Activated naive CD8-positive, alpha-beta T cell treated with anti-CD3 and anti-CD28 coated beads, Interleukin-2, amount 10 ng/mL, durations not matched to agents 7 days and 5 days (primary cell): ENCODE data around the gene USP48. TPM values are rescaled to one million over a fixed set of nuclear protein-coding genes. Genes with fewer than 3 reads are reported as not detected.

ENCODE experiments used
- ATAC-seq: fragments of 150-1000 bp; cut with Tn5 transposase; one replicate; pipeline ENCODE4 v1.10.0; 2021; ENCODE audit warnings: low read depth, moderate library complexity
- POLR2A ChIA-PET: fragments of 350-600 bp; sonication (Branson Sonifier 250); formaldehyde crosslinking; loops from one replicate; lab custom pipeline; 2021; ENCODE audit warnings: antibody characterized with exemption; lab: Charles Lee
- DNase-seq: peaks from one replicate; pipeline ENCODE4 v3.0.0; 2021
- H3K27ac Mint-ChIP-seq: one replicate; pipeline ENCODE4 v1.8.0; 2022; ENCODE audit warnings: mild to moderate bottlenecking, mixed read lengths
- H3K27me3 Mint-ChIP-seq: one replicate; pipeline ENCODE4 v1.8.0; 2022; ENCODE audit warnings: mild to moderate bottlenecking, moderate library complexity, mixed read lengths
- H3K36me3 Mint-ChIP-seq: one replicate; pipeline ENCODE4 v1.8.0; 2021; ENCODE audit warnings: mild to moderate bottlenecking, mixed read lengths
- H3K4me1 Mint-ChIP-seq: one replicate; pipeline ENCODE4 v1.8.0; 2021; ENCODE audit warnings: mixed read lengths
- H3K4me3 Mint-ChIP-seq: one replicate; pipeline ENCODE4 v1.8.0; 2022; ENCODE audit warnings: mild to moderate bottlenecking, moderate library complexity, mixed read lengths
- H3K9me3 Mint-ChIP-seq: one replicate; pipeline ENCODE4 v1.8.0; 2021; ENCODE audit warnings: mixed read lengths
- total RNA-seq, 2 experiments: library from RNA; stranded (reverse); gene quantifications; one replicate each; pipeline ENCODE4 v1.2.3, GENCODE V29; 2021

Gene USP48
- total RNA-seq, 2 experiments from 2014 or later = 79.6 to 85.2 TPM

DNA sequence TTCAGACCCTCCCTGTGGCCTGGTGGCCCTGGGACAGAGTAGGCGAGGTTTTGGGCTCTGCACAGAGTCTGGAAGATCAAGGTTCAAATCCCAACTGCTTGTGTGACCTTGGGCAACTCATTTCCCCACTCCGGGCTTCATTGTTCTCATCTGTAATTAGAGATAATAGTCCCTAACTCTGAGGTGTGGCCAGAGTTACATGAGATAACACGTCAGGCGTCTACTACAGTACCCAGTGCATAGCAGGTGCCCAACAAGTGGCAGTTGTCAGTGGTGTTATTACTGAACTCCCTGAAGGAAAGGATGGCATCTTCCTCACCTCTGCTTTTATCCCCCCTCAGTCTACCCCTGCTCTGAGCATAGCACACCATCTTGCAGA is 134.6 kb downstream of the USP48 start:
- POLR2A ChIA-PET = no interaction called here
- no peak overlapping the region for H3K27ac Mint-ChIP-seq
- H3K36me3 Mint-ChIP-seq = peaks cover 2% of the 10 kb centered on the region
- no peak overlapping the region for H3K4me3 Mint-ChIP-seq
- no peaks in the 10 kb centered on the region for H3K9me3 Mint-ChIP-seq
- DNase-seq (no peak), ATAC-seq (no peak)
- H3K27me3 Mint-ChIP-seq = peaks cover 24% of the 10 kb centered on the region
- peaks cover 9% of the 10 kb centered on the region for H3K4me1 Mint-ChIP-seq

DNA sequence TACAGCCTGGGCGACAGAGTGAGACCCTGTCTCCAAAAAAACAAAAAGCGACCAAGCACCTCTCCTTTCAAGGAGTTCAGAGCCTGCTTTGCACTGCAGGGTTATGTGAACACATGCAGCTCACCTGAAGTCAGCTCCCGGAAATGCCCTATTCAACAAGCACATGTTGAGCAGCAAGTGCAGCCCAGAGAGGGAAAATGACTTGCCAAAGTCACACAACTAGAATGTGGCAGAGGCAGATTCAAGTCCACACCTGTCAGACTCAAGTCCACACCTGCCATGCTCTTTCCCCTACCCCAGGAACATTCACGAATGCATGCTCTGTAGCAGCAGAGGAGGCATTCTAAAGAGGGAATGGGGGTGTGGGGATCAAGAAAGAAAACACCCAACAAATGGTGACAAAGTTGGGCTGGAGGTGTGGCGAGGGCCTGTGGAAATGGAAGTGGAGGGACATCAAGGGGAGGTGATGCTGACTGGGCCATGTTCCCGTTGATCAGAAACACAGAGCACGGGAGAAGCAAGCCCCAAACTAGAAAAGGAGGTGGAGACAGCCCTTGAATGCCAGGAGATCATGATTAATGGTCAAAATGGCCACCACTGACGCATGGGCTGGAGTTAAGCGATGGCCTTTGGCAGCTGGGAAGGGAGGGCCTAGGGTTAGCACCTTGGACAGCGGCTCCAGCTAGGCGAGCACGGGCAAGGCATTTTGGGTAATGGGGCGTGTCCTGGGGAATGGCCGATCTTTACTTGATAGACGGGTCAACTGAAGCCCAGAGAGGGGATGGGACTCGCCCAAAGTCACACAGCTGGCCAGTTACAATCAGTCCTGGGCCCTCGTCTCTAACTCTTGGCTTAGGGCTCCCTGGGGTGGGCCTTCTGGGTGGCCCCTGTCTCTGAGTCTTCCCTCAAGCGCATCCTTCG is 135.3 kb downstream of the USP48 start:
- DNase-seq (peak; percentile 59), ATAC-seq (no peak)
- peaks cover 24% of the 10 kb centered on the region for H3K27me3 Mint-ChIP-seq
- POLR2A ChIA-PET = no interaction called here
- no peak overlapping the region for H3K4me3 Mint-ChIP-seq
- no peak overlapping the region for H3K27ac Mint-ChIP-seq
- peaks cover 9% of the 10 kb centered on the region for H3K4me1 Mint-ChIP-seq
- H3K36me3 Mint-ChIP-seq = peaks cover 2% of the 10 kb centered on the region
- no peaks in the 10 kb centered on the region for H3K9me3 Mint-ChIP-seq

DNA sequence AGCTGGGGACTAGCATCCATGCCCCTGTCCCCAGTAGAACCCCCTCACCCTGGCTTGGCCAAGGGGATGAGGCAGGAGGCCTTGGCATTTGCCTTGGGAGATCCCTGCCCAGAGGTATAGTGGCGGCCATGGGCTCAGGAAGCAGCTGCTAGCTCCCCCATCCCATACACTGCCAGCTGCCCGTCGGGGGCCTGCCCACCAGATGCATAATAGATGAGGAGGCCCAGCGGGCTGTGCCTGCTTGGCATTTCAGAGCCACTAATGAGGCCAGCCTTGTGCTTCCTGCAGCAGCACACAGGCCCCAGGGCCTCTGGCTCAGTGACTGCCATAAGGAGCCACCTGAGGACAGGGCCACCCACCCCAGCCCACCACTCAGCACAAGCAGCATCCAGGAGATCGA is 137.4 kb downstream of the USP48 start:
- POLR2A ChIA-PET = no interaction called here
- H3K27me3 Mint-ChIP-seq = peaks cover 10% of the 10 kb centered on the region
- ATAC-seq = no peak
- no peaks in the 10 kb centered on the region for H3K36me3 Mint-ChIP-seq
- H3K4me3 Mint-ChIP-seq = no peak overlapping the region
- no peaks in the 10 kb centered on the region for H3K9me3 Mint-ChIP-seq
- no peaks in the 10 kb centered on the region for H3K4me1 Mint-ChIP-seq
- DNase-seq = no peak
- H3K27ac Mint-ChIP-seq = no peak overlapping the region

DNA sequence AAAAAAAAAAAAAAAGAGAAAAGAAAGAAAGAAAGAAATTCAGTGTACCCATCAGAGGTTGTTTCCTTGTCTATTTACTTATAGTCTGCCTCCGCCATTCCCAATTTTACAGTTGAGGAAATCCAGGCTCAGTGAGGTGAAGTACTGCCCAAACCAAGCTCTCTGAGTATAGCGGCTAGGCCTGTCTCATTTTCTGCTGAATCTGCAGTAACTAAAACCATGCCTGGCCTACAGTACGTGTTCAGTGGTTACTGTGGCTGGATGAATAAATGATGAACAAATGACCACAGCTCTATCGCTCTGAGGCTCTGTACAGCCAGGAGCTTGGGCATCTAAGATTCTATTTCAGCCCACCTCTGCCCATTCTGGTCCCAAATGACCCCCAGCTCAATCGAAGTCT is 138.0 kb downstream of the USP48 start:
- no peak for ATAC-seq
- Mint-ChIP-seq H3K9me3 (no peaks in the 10 kb centered on the region), H3K27ac (no peak overlapping the region), H3K4me1 (no peaks in the 10 kb centered on the region), H3K36me3 (no peaks in the 10 kb centered on the region), H3K27me3 (peaks cover 8% of the 10 kb centered on the region), H3K4me3 (no peak overlapping the region)
- POLR2A ChIA-PET = no interaction called here
- no peak for DNase-seq

DNA sequence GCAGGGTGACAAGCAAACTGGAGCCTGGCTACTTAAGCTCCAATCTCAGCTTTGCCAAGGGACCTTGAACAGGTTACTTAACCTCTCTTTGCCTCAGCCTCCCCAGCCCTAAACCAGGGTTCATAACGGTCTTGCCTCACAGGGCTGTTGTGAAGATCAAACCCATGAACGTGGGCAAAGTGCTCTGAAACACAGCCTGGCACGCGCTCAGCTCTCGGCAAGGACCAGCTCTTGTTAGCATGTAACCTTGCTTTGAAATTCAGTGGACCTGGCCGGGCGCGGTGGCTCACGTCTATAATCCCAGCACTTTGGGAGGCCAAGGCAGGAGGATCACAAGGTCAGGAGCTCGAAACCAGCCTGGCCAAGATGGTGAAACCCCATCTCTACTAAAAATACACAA is 138.6 kb downstream of the USP48 start:
- Mint-ChIP-seq H3K36me3 (no peaks in the 10 kb centered on the region), H3K27me3 (peaks cover 4% of the 10 kb centered on the region), H3K4me3 (no peak overlapping the region), H3K9me3 (no peaks in the 10 kb centered on the region), H3K4me1 (no peaks in the 10 kb centered on the region), H3K27ac (no peak overlapping the region)
- ATAC-seq (no peak), DNase-seq (no peak)
- POLR2A ChIA-PET = no interaction called here

DNA sequence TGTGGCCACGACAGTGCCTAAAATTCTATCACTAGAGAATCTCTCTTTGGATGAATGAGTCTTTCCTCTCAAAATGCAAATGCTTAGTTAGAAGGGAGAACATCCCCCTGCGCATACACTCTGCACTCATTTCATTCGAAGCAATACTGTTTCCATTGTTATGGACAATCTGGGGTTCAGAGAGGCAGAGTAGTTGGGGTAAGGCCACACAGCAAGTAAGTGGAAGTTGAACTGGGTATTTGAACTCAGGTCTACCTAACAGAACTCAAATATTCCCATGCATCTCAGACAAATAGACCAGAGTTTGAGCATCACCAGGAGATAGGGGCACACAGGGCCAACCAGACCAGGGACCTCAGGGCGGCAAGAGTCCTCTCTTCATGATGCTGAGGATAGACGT is 139.3 kb downstream of the USP48 start:
- H3K27me3 Mint-ChIP-seq = peaks cover 5% of the 10 kb centered on the region
- no peak for ATAC-seq
- H3K4me3 Mint-ChIP-seq = no peak overlapping the region
- no peaks in the 10 kb centered on the region for H3K9me3 Mint-ChIP-seq
- POLR2A ChIA-PET = no interaction called here
- H3K27ac Mint-ChIP-seq = no peak overlapping the region
- H3K36me3 Mint-ChIP-seq = no peaks in the 10 kb centered on the region
- DNase-seq = no peak
- H3K4me1 Mint-ChIP-seq = no peaks in the 10 kb centered on the region

DNA sequence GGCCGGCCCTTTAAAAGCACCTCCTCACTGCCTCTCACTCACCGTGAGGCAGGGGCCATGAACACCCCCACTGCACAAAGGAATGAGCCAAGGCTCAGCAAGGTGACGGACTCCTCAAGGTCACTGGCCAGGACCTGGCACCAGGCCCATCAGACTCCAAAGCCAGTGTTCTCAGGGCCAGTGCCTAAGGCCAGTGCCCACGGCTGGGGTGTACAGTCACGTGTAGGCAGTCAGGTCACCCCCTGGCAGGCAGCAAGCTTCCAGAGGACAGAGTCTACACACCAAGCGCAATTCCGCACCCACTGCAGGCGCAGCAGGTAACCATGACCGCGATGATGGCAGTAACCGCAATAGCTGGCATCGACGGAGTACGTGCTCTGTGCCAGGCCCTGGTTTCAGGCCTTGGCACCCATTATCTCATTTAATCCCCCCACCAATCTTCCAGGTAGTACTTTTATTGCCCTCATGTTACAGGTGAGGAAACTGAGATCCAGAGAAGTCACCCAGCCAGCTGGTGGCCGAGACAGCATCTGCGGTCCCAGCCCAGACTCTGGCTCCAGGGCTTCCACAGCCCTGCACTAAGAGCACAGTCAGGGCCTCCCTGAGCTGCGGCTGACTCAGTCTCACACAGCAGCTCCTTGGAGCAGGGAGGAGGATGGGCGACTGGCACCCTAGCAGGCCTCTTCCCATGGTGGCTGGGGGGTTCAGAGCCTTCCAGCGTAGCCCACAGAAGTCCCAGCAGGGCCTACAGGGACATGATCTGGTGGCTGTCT is 140.8 kb downstream of the USP48 start:
- H3K36me3 Mint-ChIP-seq = no peaks in the 10 kb centered on the region
- POLR2A ChIA-PET = no interaction called here
- ATAC-seq (no peak), DNase-seq (no peak)
- H3K9me3 Mint-ChIP-seq = no peaks in the 10 kb centered on the region
- no peaks in the 10 kb centered on the region for H3K4me1 Mint-ChIP-seq
- H3K27ac Mint-ChIP-seq = no peak overlapping the region
- H3K27me3 Mint-ChIP-seq = peaks cover 14% of the 10 kb centered on the region
- no peak overlapping the region for H3K4me3 Mint-ChIP-seq

DNA sequence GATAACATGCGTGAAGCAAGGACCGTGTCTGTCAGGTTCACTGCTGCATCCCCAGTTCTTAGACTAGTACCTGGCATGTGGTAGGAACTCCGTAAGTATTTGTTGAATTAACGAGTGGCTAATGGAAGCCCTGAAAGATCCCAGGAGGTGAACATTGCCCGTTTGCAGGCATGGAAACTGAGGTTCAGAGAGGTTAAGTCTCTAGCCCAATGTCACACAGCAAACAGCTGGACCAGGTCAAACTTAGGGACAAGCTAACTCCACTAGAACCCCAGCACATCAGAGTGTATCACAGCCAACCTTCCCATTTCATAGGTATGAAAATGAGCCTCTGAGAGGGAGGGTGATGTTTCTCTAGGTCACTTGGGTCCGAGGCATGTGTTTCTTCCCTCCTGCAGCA is 141.4 kb downstream of the USP48 start:
- Mint-ChIP-seq H3K4me3 (no peak overlapping the region), H3K4me1 (no peaks in the 10 kb centered on the region), H3K27me3 (peaks cover 16% of the 10 kb centered on the region), H3K27ac (no peak overlapping the region), H3K36me3 (no peaks in the 10 kb centered on the region), H3K9me3 (no peaks in the 10 kb centered on the region)
- DNase-seq (no peak), ATAC-seq (no peak)
- POLR2A ChIA-PET = interaction anchor here (0.5 kb wide), 1 partner anchor 860 kb away, joined by 3 read pairs; no protein-coding TSS in a partner anchor

DNA sequence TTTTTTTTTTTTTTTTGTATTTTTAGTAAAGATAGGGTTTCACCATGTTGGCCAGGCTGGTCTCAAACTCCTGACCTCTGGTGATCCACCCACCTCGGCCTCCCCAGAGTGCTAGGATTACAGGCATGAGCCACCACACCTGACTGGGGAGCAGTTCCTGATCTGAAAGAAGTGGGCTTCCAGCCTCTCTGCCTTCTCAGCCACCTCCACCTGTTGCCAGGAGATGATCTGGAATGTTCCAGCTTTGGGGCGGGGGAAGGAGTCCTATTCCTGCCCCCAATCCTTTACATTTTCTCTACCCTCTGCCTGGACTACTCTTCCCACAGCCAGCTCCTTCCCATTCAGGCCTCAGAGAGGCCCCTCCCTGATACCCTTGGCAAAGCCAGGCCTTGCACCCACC is 141.9 kb downstream of the USP48 start:
- Mint-ChIP-seq H3K9me3 (no peaks in the 10 kb centered on the region), H3K4me1 (no peaks in the 10 kb centered on the region), H3K4me3 (no peak overlapping the region), H3K36me3 (no peaks in the 10 kb centered on the region), H3K27ac (no peak overlapping the region), H3K27me3 (peaks cover 16% of the 10 kb centered on the region)
- ATAC-seq (no peak), DNase-seq (no peak)
- POLR2A ChIA-PET = interaction anchor here (0.5 kb wide), 1 partner anchor 859 kb away, joined by 3 read pairs; no protein-coding TSS in a partner anchor

DNA sequence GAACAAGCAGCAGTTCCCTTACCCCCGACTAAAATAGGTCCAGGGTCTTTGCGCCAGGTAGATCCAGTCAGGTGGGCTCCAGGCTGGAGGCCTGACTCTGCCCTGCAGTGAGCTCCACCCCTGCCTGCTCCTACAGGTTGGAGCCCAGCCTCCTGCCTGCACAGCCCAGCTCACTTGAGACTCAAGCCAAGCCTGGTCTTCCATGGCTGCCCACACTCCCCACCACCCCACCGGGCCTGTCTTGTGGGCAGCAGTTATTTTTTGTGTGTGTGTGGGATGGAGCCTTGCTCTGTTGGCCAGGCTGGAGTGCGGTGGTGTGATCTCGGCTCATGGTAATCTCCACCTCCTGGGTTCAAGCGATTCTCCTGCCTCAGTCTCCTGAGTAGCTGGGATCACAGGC is 142.3 kb downstream of the USP48 start:
- H3K27ac Mint-ChIP-seq = peak overlapping the region; percentile 63
- H3K4me1 Mint-ChIP-seq = no peaks in the 10 kb centered on the region
- no peaks in the 10 kb centered on the region for H3K36me3 Mint-ChIP-seq
- peaks cover 16% of the 10 kb centered on the region for H3K27me3 Mint-ChIP-seq
- no peaks in the 10 kb centered on the region for H3K9me3 Mint-ChIP-seq
- ATAC-seq (no peak), DNase-seq (no peak)
- H3K4me3 Mint-ChIP-seq = no peak overlapping the region
- POLR2A ChIA-PET = interaction anchor here (0.5 kb wide), 1 partner anchor 859 kb away, joined by 3 read pairs; no protein-coding TSS in a partner anchor

DNA sequence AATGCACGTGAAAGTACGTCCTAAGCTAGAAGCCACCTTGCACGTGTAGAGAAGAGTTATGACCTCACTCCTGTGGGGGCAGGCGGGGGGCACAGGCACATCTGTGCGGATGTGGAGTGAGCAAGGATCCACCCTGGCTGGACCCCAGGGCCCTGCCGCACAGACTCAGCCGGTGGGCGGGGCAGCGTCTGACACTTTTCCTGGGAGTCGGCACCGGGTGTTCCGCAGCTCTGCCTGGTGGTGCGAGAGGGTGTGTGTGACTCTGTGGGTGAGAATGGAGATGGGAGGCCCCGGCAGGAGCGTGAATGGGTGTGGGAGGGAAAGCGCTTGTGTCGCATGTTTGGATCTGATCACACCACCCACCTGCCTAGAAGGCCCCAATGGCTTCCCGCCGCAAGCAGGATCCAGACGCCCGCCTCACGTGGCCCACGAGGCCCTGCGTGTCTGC is 143.3 kb downstream of the USP48 start:
- Mint-ChIP-seq H3K4me3 (no peak overlapping the region), H3K4me1 (no peaks in the 10 kb centered on the region), H3K9me3 (no peaks in the 10 kb centered on the region), H3K27ac (no peak overlapping the region), H3K27me3 (peaks cover 16% of the 10 kb centered on the region), H3K36me3 (no peaks in the 10 kb centered on the region)
- POLR2A ChIA-PET = no interaction called here
- DNase-seq (no peak), ATAC-seq (no peak)

DNA sequence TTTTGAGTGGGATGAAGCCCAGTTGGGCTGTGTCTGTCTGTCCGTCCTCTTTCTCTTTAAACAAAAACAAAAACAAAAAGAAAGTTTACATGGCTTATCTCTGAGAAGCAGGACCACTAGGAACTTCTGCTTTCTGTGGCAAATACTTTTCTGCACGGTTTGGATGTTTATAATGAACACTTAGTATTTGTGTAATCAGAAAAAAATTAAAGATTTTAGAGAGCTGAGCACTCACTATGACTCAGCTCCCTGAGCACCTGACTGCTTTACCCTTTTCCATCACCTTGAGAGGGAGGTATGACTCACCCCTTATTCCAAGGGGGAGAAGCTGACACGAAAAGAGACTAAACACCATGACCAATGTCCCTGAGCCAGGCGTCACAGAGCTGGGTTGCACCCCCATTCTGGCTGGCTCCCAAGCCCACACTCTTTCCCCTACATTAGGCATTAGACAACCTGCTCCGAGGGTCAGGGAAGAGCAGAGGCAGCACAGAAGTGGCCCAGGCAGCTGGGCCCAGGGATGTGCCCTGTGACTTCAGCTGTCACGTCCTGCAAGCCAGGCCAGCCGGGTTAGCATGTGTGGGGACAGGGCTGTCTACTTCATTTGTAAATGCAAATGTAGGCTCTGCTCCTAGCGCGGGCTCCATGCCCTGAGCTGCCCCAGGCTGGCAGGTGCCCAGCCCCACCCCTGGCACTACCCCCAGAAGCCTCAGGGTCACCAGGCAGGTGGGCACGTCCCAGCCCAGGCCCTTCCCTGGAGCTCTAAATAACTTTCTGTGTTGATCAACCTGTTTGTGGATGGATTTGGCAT is 144.2 kb downstream of the USP48 start:
- Mint-ChIP-seq H3K4me3 (no peak overlapping the region), H3K4me1 (no peaks in the 10 kb centered on the region), H3K9me3 (no peaks in the 10 kb centered on the region), H3K27me3 (peaks cover 16% of the 10 kb centered on the region), H3K27ac (no peak overlapping the region), H3K36me3 (no peaks in the 10 kb centered on the region)
- ATAC-seq (peak; percentile 22), DNase-seq (no peak)
- POLR2A ChIA-PET = no interaction called here

DNA sequence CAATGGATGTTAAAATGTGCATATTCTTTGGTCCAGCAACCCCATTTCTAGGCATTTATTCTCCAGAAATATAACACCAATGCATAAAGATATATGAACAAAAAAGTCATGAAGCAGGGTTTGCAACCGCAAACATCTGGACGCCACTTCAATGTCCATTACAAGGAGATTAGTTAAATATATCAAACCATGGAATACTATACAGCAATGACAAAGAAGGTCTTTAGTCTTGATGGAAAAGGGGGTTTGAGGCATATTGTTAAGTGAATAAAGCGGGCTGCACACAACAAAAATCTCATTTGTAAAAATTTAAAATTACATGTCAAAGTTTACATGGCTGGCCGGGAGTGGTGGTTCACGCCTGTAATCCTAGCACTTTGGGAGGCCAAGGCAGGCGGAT is 145.4 kb downstream of the USP48 start:
- no peak overlapping the region for H3K27ac Mint-ChIP-seq
- no peak for ATAC-seq
- no peak for DNase-seq
- POLR2A ChIA-PET = no interaction called here
- H3K4me1 Mint-ChIP-seq = no peaks in the 10 kb centered on the region
- no peaks in the 10 kb centered on the region for H3K36me3 Mint-ChIP-seq
- peaks cover 15% of the 10 kb centered on the region for H3K27me3 Mint-ChIP-seq
- H3K4me3 Mint-ChIP-seq = no peak overlapping the region
- H3K9me3 Mint-ChIP-seq = no peaks in the 10 kb centered on the region
